ENCODE measurements around the gene C2orf80. TPM values are rescaled to one million over a fixed set of nuclear protein-coding genes. Genes with fewer than 3 reads are reported as not detected.

Gene C2orf80
- total and polyA plus RNA-seq, 9 of the 15 experiments (the other 6 are each of a cell fraction or from before 2014, with no cell fraction given), result not detected

GRCh38 chr2:208175840-208176153 lies 14.0 kb downstream of the C2orf80 start:
- intact Hi-C loops (cut with micrococcal nuclease) (loop anchor here (1.0 to 10.0 kb wide), 4 partner anchors 73 to 199 kb away; no protein-coding TSS in a partner anchor), in situ Hi-C loops (cut with MboI) (no loop called here)
- Histone ChIP-seq H3K79me2 (ENCODE audit: control insufficient read depth, insufficient read depth, low read length) (no peaks in the 10 kb centered on the region), H3K4me3 (no peak overlapping the region), H3K4me2 (ENCODE audit: insufficient read depth, low read length) (no peak overlapping the region), H3K9ac (ENCODE audit: insufficient read depth in 1 of 2, low read depth in 2 of 2, low read length in 2 of 2) (no peak overlapping the region; a peak in 1 of 4 replicates), H4K20me1 (replicated peaks; ENCODE audit: control insufficient read depth, insufficient read depth, low read length) (no peaks in the 10 kb centered on the region), H3K27ac (ENCODE audit: extremely low read depth, low read depth, low read length) (no peak overlapping the region), H2AFZ (ENCODE audit: low read depth, low read length) (peak overlapping the region; percentile 71), H3K9me3 (replicated peaks; ENCODE audit: control insufficient read depth, insufficient read depth, low read depth, low read length) (no peaks in the 10 kb centered on the region; the same call in 1 of the 2 replicates), H3K36me3 (ENCODE audit: control insufficient read depth, insufficient read depth, low read length) (no peaks in the 10 kb centered on the region), H3K9me1 (ENCODE audit: control insufficient read depth, insufficient read depth, low read length) (no peaks in the 10 kb centered on the region), H3K27me3 (ENCODE audit: control insufficient read depth in 2 of 2, insufficient read depth in 2 of 2, low read length in 2 of 2) (no peaks in the 10 kb centered on the region), H3K4me1 (replicated peaks in 1 of 2; ENCODE audit: control insufficient read depth in 2 of 2, insufficient read depth in 2 of 2, low read length in 2 of 2) (peaks cover 6 to 18% of the 10 kb centered on the region in 2 experiments; a peak in 3 of 5 replicates)
- FAIRE-seq, result no peak
- BruUV-seq (replicated peaks), result no TSS peak
- ChIA-PET CTCF (ENCODE audit: low intra/inter-chr PET ratio) (interaction anchor here (1.3 kb wide), 1 partner anchor 79 kb away, joined by 3 read pairs; the partner anchor contains the start of gene IDH1), POLR2A (interaction anchor here (0.6 to 1.4 kb wide), 3 partner anchors 8 to 419 kb away, joined by 3 to 6 read pairs (median 3); no protein-coding TSS in a partner anchor)
- DNase-seq (ENCODE audit: extremely low read depth in 1 of 4, low spot score in 3 of 4), result no peak
- no peak for ATAC-seq
- WGBS (ENCODE audit: insufficient coverage, low coverage, missing lambda C conversion rate), result 69% methylated on average over 5 of the region's 6 CpGs
- TF ChIP-seq CHD4 (IDR thresholded peaks at IDR 0.05; ENCODE audit: insufficient read depth, insufficient replicate concordance, low read depth, low read length, poor library complexity, severe bottlenecking) (no peak), CHD7 (IDR thresholded peaks at IDR 0.05; ENCODE audit: low read depth, low read length) (no peak), GABPB2 (CRISPR knock-in tag; conservative IDR thresholded peaks at IDR 0.05) (no peak), ZEB2 (IDR thresholded peaks at IDR 0.05) (no peak), ELF4 (CRISPR knock-in tag; IDR thresholded peaks at IDR 0.05) (no peak), PREB (CRISPR knock-in tag; IDR thresholded peaks at IDR 0.05) (no peak), JUNB (CRISPR knock-in tag; conservative IDR thresholded peaks at IDR 0.05) (no peak), ZNF197 (CRISPR knock-in tag; IDR thresholded peaks at IDR 0.05; ENCODE audit: low read depth) (no peak)

Measured in K562 (cell line).